SU-DHL-6 (cell line): Measurements from ENCODE around the gene OR6J1.

Experiments
- EZH2phosphoT487 ChIP-seq: fragments of 200-600 bp; sonication (generic), shearing (Covaris generic); conservative IDR thresholded peaks from 2 replicates; pipeline ENCODE4 v1.6.1; 2018; ENCODE audit warnings: mild to moderate bottlenecking, antibody characterized with exemption, low read length, moderate library complexity, mixed read lengths
- TF ChIP-seq, protein P1 (sequence below): fragments of 200-600 bp; sonication (generic); IDR thresholded peaks from one replicate; pipeline ENCODE4 v1.5.1; 2017; ENCODE audit warnings: antibody characterized with exemption, mild to moderate bottlenecking, low read length, moderate library complexity; ENCODE audit not compliant: insufficient read depth, poor library complexity, severe bottlenecking

GRCh38 chr14:22641846-22642245, 2.3 kb downstream of the OR6J1 start:
- TF ChIP-seq, protein P1, sequence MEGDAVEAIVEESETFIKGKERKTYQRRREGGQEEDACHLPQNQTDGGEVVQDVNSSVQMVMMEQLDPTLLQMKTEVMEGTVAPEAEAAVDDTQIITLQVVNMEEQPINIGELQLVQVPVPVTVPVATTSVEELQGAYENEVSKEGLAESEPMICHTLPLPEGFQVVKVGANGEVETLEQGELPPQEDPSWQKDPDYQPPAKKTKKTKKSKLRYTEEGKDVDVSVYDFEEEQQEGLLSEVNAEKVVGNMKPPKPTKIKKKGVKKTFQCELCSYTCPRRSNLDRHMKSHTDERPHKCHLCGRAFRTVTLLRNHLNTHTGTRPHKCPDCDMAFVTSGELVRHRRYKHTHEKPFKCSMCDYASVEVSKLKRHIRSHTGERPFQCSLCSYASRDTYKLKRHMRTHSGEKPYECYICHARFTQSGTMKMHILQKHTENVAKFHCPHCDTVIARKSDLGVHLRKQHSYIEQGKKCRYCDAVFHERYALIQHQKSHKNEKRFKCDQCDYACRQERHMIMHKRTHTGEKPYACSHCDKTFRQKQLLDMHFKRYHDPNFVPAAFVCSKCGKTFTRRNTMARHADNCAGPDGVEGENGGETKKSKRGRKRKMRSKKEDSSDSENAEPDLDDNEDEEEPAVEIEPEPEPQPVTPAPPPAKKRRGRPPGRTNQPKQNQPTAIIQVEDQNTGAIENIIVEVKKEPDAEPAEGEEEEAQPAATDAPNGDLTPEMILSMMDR: no peak
- no peak for TF ChIP-seq EZH2phosphoT487
